HL-60/S4 treated with retinoic acid at 250 ng/mL for 4 days and 3 days (cell line): ENCODE data around the gene GRM7.

Source experiments
- in situ Hi-C: fragments of 300-500 bp; cut with MboI; formaldehyde crosslinking; loops from 2 replicates; pipeline ENCODE4 v1.7.0; 2022; ENCODE audit warnings: low sequenced_read_pairs

GRM7 gene

DNA sequence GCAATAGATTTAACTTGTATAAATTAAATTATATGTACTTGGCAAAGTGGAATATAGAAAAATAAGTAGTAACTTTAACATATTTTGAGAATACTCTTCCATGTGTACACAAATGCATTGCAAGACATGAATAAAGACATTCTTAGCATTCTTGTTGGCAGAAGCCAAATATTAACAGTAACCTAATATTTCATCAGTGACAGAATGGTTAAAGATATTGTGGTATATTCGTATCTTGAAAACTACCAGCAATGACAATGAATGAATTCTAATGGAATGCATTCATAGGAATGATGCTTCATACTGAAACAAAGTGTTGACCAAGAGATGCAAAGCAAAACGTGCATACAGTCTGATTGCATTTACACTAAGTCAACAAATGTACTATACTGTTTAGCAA is 524.7 kb downstream of the GRM7 start:
- in situ Hi-C loops, result no loop called here

DNA sequence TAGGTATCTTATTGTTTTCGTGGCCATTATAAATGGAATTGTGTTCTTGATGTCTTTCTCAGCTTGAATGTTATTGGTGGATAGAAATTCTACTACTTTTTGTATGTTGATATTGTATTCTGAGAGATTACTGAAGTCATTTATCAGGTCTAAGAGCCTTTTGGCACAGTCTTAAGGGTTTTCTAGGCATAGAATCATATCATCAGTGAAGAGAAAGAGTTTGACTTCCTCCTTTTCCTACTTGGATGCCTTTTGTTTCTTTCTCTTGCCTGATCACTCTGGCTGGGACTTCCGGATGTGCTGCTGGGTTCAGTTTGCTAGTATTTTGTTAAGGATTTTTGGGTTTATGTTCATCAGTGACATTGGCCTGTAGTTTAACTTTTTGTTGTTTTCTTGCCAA is 527.1 kb downstream of the GRM7 start:
- in situ Hi-C loops, result no loop called here

DNA sequence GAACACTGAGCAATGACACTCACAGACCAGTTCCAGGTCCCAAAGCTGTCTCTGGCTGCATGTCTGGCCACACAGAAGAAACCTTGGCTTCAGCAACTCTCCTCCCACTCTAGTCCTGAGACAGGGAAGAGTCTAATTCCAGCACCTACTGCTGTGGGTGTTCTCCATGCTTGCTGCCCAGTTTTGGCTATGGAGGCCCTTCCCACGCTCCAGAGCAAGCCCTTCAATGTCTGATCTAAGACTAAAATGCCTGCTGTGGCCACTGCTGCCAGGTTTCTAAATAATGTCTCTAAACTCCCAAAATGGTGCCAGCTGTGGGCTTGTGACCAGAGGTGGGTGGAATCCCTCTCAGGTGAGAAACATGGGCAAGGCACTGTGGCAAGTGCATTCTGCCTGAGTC is 531.3 kb downstream of the GRM7 start:
- in situ Hi-C loops, result no loop called here

DNA sequence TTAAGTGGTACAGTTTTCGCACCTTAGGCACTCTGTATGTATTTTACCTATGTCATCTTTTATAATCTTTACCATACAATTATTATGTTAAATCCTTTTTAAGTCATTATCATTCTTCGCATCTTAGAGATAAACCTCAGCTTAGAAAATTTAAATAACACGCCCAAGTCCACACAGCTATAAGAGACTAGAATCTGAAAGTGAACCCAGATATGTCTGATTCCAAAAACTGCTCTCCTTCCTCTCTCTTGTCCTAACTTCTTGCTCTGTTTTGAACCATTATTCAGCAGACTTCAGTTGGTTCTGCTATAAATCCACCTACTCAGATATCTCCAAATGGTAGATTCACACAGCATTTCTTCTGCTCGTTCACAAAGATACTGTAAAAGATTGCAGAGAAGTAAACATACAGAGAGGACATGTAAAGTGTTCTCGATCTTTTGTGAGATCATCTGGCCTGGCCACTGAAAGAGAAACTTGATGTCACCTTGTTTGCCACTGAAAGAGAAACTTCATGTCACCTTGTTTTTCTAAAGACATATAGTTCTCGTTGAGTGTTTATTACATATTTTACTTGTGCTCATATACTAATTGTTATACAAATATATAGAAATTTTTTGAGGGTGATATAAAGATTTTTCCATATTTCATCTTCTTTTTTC is 533.2 kb downstream of the GRM7 start:
- in situ Hi-C loops, result no loop called here

DNA sequence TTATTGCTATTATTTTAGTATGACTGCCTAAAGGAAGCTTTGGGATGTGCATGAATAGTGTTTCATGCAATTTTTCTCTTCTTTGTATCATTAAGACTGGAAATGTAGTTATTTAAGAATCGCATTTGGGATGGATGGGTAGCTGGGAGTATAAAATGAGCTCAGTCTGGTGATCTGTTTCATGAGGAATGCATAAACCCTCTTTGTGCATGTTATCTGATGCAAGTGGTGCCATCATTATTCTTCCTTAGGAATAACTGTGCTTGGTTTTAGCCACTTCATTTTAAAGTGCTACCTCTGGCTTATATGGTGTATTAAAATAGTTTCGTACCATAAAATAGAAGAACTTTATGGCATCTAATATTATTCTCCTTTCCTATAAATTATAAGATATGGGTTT is 535.6 kb downstream of the GRM7 start:
- in situ Hi-C loops, result no loop called here

DNA sequence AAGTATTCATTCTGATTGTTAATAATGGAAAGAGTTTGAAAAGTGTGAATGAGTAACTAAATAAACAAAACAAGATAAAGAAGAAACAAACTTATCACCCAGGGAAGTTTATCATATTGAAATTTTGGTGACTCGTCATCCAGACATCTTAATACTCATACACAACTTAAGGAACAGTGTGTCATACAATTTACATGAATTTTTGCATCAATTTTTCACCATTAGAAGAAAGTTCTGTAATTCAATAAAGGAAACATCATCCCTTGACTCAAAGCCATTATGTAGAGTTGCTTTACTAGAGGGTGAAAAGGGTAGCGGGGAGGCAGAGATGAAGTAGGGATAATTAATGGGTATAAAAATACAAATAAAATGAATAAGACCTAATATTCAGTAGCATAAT is 536.2 kb downstream of the GRM7 start:
- in situ Hi-C loops, result no loop called here

DNA sequence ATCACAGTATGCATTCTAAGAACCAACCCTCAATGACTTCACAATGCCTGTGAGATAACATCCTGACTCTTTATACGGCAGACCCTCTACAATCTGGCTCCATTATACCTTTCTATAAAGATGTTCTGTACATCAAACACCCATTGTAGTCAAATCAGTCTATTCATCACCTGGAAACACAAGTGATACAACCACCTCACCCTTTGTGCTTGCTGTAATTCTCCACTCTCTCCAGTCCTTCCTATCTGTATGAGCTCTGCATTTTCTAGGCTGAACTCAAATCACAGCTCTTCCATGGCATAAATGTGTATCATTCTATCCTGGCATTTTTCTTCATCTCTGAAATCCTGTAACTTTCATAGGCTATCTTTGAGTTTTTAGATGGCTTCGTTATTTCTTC is 539.4 kb downstream of the GRM7 start:
- in situ Hi-C loops, result no loop called here

DNA sequence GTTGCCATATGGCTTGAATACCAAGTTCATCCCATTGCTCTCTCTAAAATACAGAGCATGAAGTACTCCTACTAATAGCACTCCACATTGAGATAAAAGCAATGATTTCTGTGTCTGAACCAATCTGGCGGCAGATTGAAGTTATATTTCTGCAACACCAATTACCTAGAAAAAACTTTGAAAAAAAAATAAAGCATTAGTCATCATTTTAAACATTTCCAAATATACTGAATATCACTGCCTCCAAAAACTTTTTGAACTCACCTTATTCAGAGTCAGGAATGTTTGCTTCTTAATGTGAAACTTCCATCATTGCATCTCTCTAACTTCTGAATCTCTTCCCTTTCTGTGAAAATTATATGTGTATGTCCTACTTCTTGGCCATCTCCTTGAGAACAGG is 540.5 kb downstream of the GRM7 start:
- in situ Hi-C loops, result no loop called here

DNA sequence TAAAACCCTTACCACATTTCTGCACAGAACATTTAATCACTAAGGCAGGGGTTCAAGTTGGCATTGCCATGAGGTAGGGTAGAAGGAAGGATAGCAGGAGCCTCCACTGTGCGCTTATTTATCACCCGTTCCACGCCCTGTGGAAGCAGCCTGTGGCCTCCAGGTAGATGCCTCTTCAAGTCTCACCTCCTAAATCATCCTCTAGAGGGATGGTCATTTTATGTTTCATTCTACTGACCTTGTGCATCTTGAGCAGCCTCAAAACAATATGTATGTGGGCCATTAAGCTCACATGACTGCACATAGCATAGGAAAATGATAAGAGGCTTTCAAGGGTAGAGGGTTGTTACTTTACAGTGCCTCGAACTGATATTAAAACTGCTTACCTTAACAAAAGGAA is 546.2 kb downstream of the GRM7 start:
- in situ Hi-C loops, result no loop called here

DNA sequence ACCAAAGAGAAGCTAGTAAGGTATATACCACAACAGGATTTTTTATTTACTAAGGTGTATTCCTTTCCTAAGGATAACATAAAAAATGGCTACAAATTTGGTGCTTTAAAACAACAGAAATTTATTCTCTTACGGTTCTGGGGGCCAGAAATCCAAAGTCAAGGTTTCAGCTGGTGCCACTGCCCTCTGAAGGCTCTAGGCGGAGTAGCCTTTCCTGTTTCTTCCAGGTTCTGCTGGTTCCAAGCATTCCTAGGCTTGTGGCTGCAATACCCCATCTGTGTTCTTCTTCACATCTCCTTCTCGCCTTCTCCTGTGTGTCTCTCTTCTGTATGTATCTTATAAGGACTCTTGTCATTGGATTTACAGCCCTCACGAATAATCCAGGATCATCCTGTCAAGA is 549.9 kb downstream of the GRM7 start:
- in situ Hi-C loops, result no loop called here

DNA sequence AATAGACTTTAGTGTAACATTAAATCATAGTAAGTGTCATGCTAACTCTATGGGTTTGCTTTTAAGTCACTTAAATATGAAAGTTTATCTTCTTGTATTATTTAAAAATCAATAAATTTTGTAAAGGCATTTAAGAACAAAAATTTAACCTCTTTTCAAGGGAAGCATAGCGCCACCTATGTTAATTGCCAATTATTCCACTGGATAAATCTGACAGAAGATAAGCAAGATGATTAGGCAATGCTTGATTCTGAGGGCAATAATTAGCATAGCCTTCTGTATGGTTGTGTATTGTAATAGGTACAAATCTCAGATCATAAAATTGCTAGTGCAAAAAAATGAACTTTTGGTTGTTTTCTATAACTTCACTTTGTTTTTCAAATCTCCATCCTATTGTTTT is 560.1 kb downstream of the GRM7 start:
- in situ Hi-C loops, result no loop called here

DNA sequence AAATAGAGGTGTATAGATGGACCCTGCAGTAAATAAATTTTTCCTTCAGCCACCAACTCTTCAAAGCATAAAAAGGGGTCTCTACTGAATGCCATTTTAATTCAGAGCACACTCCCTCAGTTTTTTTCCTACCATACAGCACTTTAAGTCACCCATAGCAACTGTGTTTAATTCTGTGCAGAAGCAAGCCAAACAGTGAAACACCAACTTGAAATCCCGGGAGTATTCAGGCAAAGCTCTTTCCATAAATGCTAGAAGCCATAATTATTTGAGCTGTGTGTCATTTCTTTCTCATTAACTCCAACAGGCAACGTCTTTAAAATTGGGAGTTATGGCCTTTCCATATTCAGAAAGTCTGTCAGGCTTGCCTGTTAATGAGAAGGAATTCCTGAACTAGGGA is 562.1 kb downstream of the GRM7 start:
- in situ Hi-C loops, result no loop called here

DNA sequence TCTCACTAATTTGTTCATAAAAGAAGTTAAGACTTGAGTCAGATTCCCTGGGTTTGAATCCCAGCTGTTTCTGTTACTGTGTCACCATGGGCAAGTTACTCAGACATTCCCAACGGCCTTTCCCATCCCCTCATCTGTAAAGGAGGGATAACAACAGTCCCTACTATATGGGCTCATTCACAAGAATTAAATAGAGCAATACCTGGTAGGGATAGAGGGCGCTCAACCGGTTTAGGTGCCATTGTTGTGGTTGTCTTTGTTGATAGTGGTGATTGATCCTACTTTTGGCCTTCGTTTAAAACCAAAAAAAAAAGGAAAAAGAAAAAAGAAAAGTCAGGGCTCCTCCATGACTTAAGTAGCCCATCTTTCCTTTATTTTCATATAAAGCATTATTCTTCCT is 563.1 kb downstream of the GRM7 start:
- in situ Hi-C loops, result no loop called here

DNA sequence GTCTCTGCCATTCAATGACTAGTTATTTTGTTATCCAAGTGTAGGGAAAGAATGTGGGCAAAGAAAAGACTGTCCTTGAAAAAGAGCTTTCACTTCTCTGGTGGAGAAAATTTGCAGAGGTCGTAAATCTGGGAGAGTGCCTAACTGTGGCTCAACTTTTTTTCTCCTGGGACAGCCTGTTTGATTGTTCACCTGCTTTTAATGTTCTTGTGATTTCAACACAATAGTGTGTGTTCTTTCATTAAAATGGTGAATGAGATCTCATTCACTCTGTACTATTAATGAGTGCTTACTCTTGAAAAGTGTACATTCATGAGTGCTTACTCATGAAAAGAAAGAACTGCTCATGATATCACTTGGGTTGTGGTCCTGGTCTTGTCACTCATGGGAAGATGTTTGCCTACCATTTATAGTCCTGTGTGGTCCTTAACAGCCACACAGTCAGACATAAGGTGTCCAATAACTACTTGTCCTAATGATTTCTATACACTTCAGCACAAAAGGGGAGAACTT is 567.3 kb downstream of the GRM7 start:
- in situ Hi-C loops, result no loop called here

DNA sequence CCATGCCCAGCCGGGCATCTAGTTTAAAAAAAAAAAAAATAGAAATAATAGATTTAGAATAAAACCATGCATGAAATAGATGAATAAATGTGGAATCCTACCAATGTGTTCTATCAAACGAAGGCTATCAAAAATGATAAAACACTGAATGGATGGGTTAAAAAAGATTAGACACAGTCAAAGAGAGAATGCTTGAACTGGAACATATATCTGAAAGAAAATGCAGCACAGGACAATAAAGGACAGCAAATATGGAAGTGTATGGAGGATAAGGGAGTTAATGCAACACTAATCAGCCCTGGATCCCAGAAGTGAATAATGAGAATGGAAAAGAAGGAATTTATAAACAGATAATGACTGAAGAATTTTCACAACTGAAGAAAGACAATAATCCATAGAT is 571.7 kb downstream of the GRM7 start:
- in situ Hi-C loops, result no loop called here

DNA sequence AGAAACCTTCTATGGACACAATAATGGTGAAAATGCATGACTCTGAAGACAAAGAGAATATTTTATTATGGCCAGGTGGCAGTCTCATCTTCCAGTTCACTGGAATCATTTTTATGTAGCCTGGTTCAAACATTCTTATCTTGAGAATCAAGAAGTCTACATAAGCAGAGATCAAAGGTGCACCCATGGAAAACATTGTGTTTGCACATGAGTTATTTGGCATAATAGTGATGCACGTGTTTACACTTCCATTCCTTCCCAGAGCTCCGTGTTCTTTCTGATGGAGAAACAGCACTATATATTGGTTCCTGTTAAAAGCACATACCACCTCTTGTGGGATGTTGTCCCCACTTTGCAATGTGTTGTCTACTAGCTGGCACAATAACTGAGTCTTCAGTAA is 572.2 kb downstream of the GRM7 start:
- in situ Hi-C loops, result no loop called here

DNA sequence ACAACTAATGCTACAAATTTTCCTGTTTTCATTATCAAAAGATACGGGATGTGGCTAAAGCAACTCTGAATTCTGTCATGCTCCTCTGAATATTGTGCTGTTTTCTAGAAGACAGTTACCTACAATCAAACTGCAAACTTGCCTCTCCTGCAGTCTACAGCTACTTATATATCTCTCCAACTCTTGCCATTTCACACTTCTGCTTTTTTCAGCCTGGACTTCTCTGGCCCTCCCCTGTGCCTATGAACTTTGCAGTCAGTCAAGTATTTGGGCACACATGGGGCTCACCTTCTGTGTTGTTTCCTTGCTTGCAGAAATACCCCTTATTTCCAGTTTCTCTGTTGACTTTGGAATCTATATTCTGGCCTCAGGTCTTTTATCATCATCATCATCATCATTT is 575.6 kb downstream of the GRM7 start:
- in situ Hi-C loops, result no loop called here

DNA sequence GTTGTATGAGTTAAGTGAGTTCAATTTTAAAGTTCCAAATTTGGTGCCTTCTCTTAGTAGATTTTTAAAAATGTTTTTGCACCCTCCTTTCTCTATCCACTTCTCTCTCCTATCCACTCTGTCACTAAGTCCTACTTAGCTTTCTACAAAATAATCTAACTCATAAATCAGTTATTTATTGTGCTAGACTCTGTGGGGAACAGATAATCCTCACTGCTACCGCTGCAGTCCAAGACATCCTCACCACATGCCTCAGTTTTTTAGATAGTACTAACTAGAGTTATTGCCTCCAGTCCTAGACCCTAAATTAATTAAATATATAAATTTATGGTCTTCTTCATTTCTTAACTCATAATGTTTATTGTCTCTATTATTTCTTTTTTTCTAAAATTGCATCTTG is 576.3 kb downstream of the GRM7 start:
- in situ Hi-C loops, result no loop called here

DNA sequence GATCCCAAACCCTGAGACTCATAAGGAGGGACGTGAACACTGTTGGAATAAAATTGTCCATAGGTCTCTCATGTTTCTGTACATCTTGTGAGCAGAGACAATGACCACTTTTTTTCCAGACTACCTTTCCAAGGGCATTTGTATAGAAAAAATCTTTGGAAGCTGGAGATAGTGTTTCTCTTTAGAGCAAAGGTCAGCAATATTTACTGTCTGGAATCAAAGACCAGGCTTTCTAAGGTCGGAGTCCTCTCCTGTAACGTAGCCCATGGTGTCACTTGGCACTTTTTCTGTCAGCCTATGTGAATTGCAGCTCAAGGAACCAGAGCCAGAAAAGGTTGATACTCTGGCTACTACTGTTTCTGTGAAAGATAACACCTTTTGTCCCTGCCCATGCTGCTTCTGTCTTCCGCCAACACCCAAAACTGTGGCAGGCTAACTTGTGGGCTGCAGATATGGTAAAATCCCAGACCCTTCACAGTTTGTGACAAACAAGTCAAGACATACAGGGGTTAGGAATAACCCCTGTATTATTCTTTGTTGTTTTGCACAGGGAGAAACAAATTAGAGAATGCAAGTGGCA is 578.3 kb downstream of the GRM7 start:
- in situ Hi-C loops, result no loop called here

DNA sequence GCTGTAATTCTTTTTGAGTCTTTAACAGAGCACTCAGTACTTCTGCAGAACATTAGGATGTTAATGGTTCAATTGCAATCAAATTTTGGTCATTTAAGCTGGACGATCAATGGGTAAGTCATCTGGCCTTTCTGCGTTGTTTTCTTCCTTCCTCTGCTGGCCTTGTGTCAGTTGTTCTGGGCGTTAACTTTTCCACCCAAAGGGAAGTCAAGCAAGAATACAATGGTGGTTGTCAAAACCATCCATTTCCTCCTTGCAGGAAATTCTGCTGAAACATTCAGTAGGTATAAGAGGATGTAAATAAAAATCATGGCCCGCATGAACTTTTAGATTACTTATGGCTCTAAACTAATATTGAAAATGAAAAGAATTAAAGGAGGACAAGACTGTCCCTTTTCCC is 584.0 kb downstream of the GRM7 start:
- in situ Hi-C loops, result no loop called here

DNA sequence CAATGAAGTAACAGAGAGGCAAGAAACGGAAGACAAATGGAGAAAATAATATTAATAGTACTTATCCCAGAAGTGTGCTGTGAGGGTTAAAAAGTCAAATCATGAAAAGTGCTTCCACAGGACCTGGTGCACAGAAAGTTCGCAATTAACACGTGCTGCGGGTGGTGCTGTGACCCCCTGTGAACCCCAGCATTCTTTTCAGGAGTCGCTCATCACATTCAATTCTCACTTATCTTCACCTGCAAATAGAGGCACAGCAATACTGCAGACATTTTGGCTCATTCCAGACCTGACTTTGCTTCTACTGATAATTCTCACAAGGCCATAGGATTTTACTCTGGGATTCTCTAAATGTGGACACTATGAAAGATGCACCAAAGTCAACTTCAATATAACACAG is 584.4 kb downstream of the GRM7 start:
- in situ Hi-C loops, result no loop called here

DNA sequence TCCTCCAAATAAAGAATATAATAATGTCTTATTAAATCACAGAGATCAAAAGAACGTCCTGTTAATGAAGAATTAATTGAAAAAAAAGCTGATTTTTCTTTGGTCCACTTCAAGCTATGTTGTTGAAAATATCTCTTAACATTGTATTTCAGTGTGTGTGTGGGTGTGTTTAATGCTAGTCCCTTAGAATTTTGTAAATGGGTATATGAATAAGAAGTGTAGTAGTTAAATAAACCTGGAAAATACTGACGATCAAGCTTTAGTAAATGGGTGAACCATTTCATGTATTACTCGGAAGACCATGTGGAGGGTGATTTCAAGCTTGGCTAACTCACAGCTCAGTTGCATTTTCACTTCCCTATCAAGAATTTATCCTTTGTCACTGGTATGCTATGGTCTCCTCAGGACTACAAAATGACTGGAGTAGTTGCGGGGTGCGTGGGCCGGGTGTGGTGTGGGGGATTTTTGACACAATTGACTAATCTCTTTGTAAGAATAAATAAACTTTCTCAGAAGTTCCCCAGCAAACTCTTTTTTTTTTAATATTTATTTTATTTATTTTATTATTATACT is 586.4 kb downstream of the GRM7 start:
- in situ Hi-C loops, result no loop called here

DNA sequence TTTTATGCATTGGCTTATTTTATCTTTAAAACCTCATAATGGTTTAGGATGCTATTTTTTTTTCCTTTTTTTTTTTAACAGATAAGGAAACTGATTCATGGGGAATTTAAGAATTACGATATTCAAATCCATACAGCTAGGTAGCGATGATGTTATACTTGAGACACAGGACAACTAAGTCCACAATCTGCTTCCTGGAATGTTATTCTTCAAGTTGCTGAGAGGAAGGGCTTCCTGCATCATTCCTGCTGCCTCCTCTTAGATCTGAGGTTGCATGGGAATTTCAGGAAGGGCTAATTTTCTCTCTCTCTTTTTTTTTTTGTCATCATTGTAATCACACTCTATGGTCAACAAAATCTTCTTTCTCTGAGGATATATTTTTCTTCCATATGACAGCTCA is 595.5 kb downstream of the GRM7 start:
- in situ Hi-C loops, result no loop called here
